Pons (tissue), 1 donor: ENCODE results near the gene OR10X1.

ENCODE experiments used
- DNase-seq: peaks from one replicate; pipeline ENCODE4 v3.0.0-alpha.2; 2016; ENCODE audit warnings: low spot score

The OR10X1 gene

GRCh38 chr1:158579733-158580132, at the start of gene OR10X1:
TSS of gene OR10X1 (minus strand) at chr1:158579899. CDS start at chr1:158579899, 0 bp downstream.
- DNase-seq, result no peak

GRCh38 chr1:158613764-158614163, 34.1 kb upstream of the OR10X1 start:
- DNase-seq, result no peak

- DNase-seq, result no peak
Observed at GRCh38 chr1:158611916-158612315, 32.2 kb upstream of the OR10X1 start.

GRCh38 chr1:158607296-158607695, 27.6 kb upstream of the OR10X1 start:
- DNase-seq, result no peak

- no peak for DNase-seq
Observed at GRCh38 chr1:158604968-158605367, 25.3 kb upstream of the OR10X1 start, which contains the start of gene OR10Z1. TSS of gene OR10Z1 (plus strand) at chr1:158605268. CDS start at chr1:158606439, 1,171 bp downstream.

- DNase-seq, result no peak
Observed at GRCh38 chr1:158600735-158601134, 21.0 kb upstream of the OR10X1 start.

- no peak for DNase-seq
Observed at GRCh38 chr1:158586942-158587341, 7.2 kb upstream of the OR10X1 start.

- DNase-seq, result no peak
Observed at GRCh38 chr1:158583962-158584361, 4.3 kb upstream of the OR10X1 start.

GRCh38 chr1:158577561-158577960, 2.1 kb downstream of the OR10X1 start:
- DNase-seq, result no peak

GRCh38 chr1:158572226-158572625, 7.5 kb downstream of the OR10X1 start:
- no peak for DNase-seq

- no peak for DNase-seq
Observed at GRCh38 chr1:158570480-158570879, 9.2 kb downstream of the OR10X1 start, which contains the start of gene OR6P1. TSS of gene OR6P1 (minus strand) at chr1:158570580. CDS start at chr1:158563604, 6,976 bp downstream.

GRCh38 chr1:158564608-158565007, 15.1 kb downstream of the OR10X1 start:
- no peak for DNase-seq

GRCh38 chr1:158563853-158564252, 15.8 kb downstream of the OR10X1 start:
- no peak for DNase-seq

GRCh38 chr1:158559696-158560095, 20.0 kb downstream of the OR10X1 start:
- no peak for DNase-seq

GRCh38 chr1:158554352-158554751, 25.3 kb downstream of the OR10X1 start, which contains the start of gene OR6Y1:
TSS of gene OR6Y1 (minus strand) at chr1:158554405. CDS start at chr1:158548105, 6,300 bp downstream.
- DNase-seq, result no peak

- no peak for DNase-seq
Observed at GRCh38 chr1:158552296-158552695, 27.4 kb downstream of the OR10X1 start.

GRCh38 chr1:158547533-158547932, 32.2 kb downstream of the OR10X1 start:
- DNase-seq, result no peak

- DNase-seq, result no peak
Observed at GRCh38 chr1:158537609-158538008, 42.1 kb downstream of the OR10X1 start.

- DNase-seq, result no peak
Observed at GRCh38 chr1:158534496-158534895, 45.2 kb downstream of the OR10X1 start.
